Colon (tissue), 2 donors: ENCODE data around the gene NEMP1.
"Not testable (repeated sequence)": the region's sequence is repeated elsewhere in the genome, so short reads cannot be mapped to it uniquely, and the experiment has no call there.

Source experiments
- FAIRE-seq: peaks from 2 replicates; lab custom pipeline; 2012; peaks lifted over from hg19 to GRCh38; lab: Jason Lieb, UNC
- donor health status: control.
- donor health status: control.

NEMP1 gene

DNA sequence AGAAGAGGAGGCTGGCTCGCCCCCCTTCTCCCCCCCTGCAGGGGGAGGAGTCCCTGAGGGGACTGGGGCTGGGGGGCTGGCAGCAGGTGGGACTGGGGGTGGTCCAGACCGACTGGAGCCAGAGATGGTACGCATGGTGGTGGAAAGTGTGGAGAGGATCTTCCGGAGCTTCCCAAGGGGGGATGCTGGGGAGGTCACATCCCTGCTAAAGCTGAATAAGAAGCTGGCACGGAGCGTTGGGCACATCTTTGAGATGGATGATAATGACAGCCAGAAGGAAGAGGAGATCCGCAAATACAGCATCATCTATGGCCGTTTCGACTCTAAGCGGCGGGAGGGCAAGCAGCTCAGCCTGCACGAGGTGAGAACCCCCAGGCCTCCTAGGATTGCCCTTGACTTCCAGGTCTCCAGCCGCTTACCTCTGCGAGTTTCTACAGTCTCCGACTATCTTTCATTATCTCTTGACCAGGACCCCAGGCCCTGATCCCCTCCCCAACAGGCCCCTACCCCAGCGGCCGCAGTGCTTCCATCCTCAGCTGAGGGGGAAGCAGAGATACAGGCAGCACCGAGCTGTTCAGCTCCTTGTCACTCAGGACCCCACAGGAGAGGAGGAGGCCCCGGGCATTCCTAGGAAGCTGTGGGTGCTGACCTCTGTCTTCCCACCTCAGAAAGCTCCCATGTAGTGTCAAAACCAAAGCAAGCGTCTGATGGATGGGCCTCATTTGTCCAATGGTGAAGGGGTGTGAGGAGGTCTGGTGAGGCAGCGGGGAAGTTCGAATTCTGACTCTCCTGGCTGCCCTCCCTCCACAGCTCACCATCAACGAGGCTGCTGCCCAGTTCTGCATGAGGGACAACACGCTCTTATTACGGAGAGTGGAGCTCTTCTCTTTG lies 13.3 kb upstream of the NEMP1 start:
- FAIRE-seq = no peak

DNA sequence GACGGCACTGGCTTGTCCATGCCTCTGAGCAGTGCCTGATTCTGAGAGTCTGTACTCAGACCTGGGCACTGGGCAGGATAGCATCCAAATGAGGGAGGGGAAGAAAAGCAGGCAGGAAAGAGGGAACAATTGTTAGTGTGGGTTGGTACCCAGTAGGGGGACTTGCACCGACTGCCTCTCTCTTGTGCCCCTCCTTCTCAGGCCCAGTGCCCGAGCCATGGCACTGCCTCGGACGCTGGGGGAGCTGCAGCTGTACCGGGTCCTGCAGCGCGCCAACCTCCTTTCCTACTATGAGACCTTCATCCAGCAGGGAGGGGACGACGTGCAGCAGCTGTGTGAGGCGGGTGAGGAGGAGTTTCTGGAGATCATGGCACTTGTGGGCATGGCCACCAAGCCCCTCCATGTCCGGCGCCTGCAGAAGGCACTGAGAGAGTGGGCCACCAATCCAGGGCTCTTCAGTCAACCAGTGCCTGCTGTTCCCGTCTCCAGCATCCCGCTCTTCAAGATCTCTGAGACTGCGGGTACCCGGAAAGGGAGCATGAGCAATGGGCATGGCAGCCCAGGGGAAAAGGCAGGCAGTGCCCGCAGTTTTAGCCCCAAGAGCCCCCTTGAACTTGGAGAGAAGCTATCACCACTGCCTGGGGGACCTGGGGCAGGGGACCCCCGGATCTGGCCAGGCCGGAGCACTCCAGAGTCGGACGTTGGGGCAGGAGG lies 12.5 kb upstream of the NEMP1 start:
- no peak for FAIRE-seq

DNA sequence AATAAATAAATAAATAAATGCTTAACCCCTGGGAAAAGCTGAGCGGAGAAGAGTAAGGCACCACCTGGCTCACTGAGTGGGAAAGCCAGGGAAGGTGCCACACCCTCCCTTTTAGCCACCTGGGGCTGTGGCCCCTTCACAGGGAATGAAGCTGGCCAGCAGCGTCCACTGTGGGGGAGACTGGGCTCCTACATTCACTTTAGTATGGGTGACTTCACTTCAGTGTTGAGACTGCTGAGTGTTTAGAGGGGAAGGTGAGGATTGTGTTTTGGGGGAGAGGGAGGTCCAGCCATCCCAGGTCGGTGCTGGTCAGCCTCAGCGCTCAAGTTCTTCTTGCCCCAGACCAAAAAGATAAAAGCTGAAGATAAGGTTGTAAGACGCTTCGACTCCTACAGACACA lies 11.9 kb upstream of the NEMP1 start:
- no peak for FAIRE-seq

DNA sequence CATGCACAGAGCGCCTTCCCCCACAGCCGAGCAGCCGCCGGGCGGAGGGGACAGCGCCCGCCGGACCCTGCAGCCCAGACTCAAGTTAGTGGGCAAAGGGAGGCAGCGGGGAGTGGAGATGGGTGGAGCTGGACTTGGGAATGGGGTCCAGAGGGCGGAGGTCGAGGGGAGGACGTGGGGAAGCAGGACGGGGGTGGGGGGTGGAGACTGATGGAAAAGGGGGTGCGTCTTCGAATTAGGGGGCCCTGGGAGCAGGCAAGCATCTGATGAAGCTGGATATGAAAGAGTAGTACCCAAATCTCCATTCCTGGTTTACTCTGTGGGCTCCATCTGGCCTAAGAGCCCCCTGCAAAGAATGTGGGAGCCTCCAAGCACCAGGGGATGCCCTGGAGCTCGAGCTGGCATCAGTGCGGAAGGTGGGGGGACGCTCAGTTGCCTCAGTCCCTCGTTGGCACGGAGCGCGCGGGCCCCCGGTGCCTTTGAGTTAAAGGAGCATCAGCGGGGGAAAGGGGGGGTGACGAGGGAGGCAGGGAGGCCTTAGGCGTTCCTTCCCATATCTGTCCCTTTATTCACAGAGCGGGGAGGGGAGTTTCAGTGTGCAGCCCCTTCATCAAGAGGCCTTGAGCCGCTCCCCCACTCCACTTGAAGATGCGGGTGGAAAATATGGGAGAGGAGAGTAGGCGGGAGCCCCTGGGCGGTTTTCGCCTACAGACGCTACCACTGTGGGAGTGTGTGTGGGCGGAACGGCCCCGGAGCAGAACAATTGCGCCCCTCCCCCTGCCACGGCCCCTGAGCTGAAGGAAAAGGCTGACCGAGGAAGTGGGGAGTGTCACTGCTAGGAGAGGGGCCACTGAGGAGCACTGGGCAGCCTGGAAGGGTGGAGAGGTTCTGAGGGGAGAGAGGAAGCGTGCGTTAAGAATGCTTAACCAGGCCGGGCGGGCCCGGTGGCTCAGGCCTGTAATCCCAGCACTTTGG lies 11.0 kb upstream of the NEMP1 start:
- no peak for FAIRE-seq

DNA sequence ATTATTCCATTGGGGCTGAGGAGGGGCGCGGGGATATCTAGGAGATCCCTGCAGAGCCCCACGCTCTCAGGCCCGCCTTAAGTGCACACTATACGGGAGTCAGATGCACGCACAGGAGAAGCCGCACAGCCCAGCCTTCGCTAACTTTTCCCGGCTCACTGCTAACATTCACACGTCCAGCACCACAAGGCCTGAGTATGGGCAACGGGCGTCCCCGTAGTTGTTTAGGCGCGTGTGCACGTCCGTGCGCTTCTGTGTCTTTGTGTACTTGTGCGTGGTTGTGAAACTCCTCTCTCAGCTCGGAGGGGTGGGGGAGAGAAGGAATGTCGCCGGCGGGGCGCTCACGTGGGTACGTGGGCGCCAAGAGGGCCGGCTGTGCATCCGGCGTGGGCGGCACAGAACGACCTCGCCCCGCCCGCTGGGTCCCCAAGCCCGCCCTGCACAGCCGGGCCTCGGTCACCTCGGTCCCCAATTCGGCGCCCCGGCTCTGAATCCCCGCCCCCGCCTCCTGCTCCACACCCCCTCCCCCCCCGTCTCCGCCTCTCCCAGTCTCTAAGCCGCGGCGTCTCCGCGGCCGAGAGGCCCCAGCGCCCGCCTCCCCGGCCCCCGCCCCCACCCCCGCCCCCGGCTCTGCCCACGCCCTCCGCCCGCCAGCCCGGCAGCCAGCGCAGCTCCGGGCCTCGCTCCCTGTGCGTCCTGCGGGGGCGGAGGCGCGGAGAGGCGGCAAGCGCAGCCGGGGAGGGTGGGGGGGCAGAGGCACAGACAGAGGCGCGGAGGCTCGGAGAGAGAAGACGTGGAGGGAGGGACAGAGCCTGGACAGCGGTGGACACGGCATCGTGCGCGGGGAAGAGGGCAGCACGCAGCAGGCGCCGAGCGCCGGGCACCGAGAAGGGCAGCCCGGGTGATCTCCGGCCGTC lies 10.0 kb upstream of the NEMP1 start, which contains the start of gene NAB2:
Gene NAB2, plus strand, starts transcription at position 761 of the 917 bp plus-strand sequence. CDS start 158 bp downstream, outside the sequence.
- no peak for FAIRE-seq

DNA sequence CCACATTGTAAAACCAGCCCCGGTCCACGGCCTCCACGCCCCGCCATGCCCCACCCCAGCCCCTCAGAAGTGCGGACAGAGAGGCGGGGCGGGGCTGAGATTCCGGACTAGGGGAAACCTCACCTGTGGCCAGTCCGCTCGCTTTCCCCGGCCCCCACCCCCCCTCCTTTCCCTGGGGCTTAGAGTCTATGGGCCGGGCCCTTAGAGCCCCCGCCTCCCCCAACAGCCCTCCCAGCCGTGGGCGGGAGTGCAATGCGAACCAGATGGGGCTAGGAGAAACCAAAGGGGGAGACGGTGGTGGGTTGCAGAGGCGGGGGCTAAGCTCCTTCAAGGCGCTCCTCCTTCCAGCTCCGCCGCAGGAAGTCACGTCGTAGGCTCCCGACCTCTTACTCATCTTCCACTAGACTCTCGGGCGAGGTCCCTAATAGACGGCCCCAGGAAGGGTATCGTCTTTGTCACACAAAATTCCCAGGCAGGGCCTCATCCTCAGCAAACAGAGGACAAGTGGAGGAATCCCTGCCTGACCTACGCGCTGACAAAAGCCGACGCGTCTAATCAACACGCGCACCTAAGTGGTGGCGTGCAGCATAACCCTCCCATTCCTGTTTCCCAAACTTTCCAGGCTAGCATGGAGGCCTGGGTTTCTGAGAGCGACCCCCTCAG lies 9.2 kb upstream of the NEMP1 start:
- FAIRE-seq = no peak

DNA sequence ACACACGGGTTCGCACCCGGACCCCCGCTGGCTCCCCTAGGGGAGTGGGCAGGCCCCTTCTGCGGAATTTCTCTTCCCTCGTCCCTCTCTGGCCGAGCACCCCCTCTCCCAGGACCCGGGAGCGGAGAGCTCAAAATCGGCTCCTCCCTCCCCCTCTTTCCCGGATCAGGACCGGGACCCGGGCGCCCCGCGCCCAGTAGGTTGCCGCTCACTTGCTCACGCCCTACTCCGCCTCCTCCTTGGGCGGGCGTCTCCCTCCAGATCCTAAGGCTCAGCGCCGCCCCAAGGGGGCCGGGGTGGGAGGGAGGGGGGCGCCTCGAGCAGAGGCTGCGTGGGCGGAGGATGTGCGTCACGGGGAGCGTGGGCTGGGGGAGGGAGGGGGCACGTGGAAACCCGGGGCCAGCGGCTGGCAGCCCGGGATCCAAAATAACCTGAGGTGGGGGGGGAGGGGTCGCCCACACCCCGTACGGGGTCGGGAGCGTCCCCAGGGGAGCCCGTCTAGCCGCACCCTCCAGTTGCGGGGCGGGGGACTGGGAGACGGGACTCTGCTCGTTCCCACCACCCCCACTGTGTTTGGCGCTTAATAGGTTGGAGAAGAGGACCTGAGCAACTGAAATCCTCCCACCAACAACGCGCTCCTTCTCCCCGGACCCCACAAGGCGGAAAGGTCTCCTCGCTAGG lies 8.6 kb upstream of the NEMP1 start:
- FAIRE-seq = no peak

DNA sequence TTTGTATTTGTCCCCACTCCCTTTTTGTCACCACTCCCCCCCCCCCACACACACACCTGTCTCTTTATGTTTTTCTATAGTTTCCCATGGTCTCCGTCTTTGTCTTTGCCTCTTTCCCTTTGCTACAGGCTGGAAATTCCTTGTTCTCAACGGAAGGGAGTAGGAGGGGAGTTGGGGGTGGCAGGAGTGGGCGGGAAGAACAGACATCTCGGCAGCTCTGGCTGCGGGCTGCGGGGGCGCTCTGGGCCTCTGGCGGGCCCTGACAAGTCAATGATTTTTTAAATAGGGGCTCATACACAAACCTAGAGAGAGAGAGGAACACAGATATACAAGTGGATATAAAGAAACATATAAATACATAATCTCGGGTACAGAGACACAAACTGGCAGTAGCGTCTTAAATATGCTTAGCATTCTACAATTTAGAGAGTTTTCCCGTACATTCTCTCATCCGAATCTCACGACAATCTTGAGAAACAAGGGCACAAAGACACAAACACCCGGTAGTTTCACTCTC lies 8.0 kb upstream of the NEMP1 start:
- no peak for FAIRE-seq

DNA sequence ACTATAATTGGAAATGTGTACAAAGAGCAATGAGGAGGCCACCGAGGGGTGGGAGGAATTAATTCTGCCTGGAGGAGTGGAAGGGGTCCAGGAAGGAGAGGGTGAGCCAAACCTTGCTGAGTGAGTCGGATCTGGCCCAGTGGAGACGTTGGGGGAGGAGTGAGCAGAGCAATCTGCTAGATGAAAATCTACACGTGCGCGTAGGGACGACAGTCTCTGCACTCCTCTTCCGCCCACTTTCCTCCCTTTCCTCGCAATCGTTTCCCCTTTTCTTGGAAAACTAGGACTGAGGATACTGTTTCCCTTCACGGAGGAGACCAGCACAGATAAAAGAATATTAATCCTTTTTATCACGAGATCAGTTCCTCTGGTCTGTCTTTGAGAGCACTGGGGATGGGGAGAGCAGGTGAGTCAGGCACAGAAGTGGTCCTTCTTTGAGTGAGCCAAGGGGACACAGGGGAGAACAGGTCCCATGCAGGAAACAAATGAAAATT lies 7.5 kb upstream of the NEMP1 start:
- no peak for FAIRE-seq

DNA sequence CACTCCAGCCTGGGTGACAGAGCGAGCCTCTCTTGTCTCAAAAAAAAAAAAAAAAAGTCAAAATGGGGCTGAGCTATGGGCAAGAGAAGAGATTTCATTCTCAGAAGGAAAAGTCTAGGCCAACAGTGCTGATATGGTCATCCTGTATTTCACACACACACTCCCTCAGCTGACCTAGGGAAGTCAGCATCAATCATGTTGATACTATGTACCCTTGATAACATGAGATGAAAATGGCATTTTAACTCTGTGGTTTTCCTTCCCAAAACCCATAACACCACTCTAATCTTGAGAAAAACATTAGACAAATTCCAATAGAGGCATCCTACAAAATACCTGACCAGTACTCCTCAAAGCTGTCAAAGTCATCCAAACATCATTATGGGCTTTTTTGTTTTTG lies 2.3 kb upstream of the NEMP1 start:
- no peak for FAIRE-seq

DNA sequence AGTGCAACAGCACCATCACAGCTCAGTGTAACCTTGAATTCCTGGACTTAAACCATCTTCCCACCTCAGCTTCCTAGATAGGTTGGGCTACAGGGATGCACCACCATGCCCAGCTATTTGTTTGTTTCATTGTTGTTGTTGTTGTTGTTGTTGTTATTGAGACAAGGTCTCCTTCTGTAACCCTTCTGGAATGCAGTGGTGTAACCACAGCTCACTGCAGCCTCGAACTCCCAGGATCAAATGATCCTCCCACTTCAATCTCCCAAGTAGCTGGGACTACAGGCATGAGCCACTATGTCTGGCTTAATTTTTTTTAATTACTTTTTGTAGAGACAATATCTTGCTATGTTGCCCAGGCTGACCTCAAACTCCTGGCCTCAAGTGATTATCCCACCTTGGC lies 1.2 kb upstream of the NEMP1 start:
- no peak for FAIRE-seq

DNA sequence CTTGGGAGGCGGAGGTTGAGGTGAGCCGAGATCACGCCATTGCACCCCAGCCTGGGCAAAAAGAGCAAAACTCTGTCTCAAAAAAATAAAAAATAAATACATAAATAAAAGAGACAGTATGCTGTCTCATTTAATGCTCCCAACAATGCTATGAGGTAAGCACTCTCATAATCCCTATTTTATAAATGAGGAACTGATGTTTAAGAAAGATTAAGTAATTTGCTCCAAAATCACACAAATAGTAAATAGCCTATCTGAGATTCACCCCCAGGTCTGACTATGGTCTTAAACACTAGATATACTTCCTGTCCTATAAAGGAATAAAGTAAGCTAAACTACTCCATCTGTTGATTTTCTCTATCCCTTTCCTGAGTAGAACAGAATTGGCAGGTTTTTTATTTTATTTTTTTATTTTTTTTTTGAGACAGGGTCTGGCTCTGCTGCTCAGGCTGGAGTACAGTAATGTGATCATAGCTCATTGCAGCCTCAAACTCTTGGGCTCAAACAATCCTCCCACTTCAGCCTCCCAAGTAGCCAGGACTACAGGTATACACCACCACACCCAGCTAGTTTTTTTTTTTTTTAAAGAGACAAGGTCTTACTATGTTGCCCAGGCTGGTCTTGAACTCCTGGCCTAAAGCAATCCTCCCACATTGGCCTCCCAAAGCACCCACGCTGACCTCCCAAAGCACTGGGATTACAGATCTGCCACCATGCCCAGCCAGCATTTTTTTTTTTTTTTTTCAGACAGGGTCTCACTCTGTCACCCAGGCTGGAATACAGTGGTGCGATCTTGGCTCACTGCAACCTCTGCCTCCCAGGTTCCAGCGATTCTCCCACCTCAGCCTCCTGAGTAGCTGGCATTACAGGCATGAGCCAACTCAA lies 4.8 kb downstream of the NEMP1 start:
- FAIRE-seq = not testable (repeated sequence)

DNA sequence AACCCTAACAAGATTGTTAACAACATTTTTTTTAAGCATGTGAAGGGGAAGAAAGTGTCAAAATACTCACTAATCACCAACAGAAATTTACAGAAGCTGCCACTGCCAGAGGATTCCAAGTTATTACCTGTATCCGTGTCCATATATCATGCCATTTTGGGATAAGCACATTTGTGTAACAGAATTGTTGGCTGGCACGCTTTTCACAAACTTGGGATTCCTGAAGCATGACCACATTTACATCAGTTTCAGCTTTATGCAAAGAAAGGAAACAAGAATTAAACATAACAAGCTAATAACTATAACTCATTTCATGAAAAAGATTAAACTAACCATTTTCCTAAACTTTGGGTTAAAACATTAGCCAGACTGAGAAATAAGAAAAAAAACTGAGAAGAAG lies 5.9 kb downstream of the NEMP1 start:
- no peak for FAIRE-seq

DNA sequence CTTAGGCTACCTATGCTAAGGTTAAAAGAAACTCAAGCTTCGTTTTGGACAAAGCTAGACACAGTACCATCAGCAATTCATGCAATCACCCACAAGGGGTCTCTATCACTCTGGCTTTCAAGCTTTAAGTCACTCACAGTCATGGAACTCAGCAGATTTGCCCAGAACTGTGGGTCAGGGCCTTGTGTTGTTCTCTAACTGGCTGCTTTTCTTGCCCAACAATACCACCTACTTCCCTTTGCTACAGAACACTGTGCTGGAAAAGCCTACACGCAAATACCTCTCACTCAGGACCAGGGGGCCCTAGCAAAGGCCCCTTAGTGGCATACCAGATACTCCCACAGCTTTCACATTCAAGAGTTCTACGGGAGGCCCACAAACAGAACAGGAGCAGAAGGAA lies 9.1 kb downstream of the NEMP1 start:
- FAIRE-seq = no peak

DNA sequence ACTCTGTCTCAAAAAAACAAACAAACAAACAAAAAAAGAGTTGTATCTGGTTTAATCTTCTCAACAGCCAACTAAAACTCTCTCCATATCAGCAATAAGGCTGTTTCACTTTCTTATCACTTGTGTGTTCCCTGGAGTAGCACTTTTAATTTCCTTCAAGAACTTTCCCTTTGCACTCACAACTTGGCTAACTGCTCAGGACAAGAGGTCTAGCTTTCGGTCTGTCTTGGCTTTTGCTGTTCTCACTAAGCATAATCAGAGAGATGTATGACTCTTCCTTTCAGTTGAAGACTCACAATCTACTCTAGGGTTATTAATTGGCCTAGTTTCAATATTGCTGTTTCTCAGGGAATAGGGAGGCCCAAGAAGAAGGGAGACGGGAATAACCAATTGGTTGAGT lies 12.3 kb downstream of the NEMP1 start:
- no peak for FAIRE-seq

DNA sequence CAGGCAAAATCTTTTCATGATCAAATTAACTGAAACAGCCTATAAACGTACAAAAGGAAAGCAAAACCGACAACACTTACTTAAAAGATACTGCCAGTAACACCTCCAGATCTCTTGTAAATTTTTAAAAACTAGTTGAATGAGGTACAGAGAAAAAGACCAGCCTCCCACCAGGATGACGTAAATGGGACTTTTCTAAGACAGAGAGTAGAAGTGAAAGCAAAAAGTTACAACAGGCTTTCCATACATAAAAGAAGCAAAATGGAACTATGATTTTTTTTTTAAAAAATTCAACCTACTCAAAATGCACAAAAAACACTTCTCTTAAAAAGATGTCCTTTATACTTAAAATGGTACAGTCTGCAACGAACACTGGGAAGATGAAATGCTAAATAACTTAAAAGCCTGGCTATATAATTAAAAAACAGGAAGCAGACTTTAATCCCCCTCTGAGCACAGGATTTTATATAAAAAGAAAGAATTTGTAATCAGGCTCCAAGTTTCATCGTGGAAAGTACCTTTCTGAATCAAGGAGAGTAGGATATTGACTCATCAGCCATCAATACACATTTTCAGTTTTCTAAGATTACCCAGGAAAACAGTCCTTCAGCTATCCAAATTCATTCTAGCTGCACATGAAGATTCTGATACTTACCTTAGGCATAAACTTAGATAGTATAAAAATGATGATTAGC lies 14.5 kb downstream of the NEMP1 start:
- no peak for FAIRE-seq

DNA sequence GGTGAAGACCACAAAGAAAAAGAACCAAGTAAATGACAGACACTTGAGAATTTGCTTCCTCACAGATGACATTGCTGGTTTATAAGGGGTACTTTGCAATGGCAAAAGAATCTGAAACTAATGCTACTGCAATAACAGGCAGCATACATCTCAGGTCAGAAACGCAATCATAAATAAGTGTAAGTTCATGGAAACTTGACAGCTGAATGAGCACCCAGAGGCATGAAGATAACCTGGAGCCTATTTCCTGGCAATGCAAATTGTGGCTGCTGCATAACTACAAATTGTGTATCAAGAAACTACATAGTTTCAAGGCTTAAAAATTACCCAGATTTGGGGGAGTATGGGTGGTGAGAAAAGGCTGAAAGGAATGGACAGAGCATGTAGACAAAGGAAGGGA lies 20.1 kb downstream of the NEMP1 start:
- FAIRE-seq = no peak
